Measurements from ENCODE around the gene ZNF462.

GRCh38 chr9:106954974-106955850, 92.2 kb downstream of the ZNF462 start:
- TF ChIP-seq CTCF (IDR thresholded peaks at IDR 0.05 in 4 of 5, conservative IDR thresholded peaks at IDR 0.05 in 1 of 5): no peak
- no peak for TF ChIP-seq POLR2A (IDR thresholded peaks at IDR 0.05)

All from gastrocnemius medialis (tissue), 4 donors.